K562 (cell line): ENCODE measurements around the gene CTRB1. TPM values are rescaled to one million over a fixed set of nuclear protein-coding genes. Genes with fewer than 3 reads are reported as not detected.

Experiments
- BCOR ChIP-seq: fragments of 450-650 bp; IDR thresholded peaks from 2 replicates; pipeline ENCODE4 v1.6.1; 2016
- CHCHD3 ChIP-seq: fragments of 250-450 bp; sonication (Bioruptor Pico); IDR thresholded peaks from 2 replicates; pipeline ENCODE4 v2.1.2; 2022; ENCODE audit warnings: mild to moderate bottlenecking
- CTBP1 ChIP-seq: fragments of 450-650 bp; IDR thresholded peaks from 2 replicates; pipeline ENCODE4 v1.6.1; 2016; ENCODE audit warnings: borderline replicate concordance
- CTCFL ChIP-seq: IDR thresholded peaks from 2 replicates; pipeline ENCODE4 v1.6.1; 2011; ENCODE audit warnings: borderline replicate concordance, low read depth, mild to moderate bottlenecking, moderate library complexity, low read length; ENCODE audit not compliant: insufficient read depth, poor library complexity, severe bottlenecking
- EWSR1 ChIP-seq: fragments of 450-650 bp; IDR thresholded peaks from 2 replicates; pipeline ENCODE4 v1.6.1; 2018; ENCODE audit warnings: borderline replicate concordance, mild to moderate bottlenecking, low read depth, moderate library complexity; ENCODE audit not compliant: partially characterized antibody
- GTF2E2 ChIP-seq: fragments of 200-800 bp; sonication (Bioruptor generic); IDR thresholded peaks from 2 replicates; pipeline ENCODE4 v1.6.1; 2016; ENCODE audit warnings: missing genetic modification characterization, missing compliant biosample characterization
- MNT ChIP-seq, 2 experiments: fragments of 450-650 bp; conservative IDR thresholded peaks; 2 replicates each; pipeline ENCODE4 v1.6.1; 2017; ENCODE audit warnings: mild to moderate bottlenecking in 2 of 2, moderate library complexity in 2 of 2
- NFXL1 ChIP-seq: fragments of 450-650 bp; formaldehyde crosslinking; IDR thresholded peaks from 2 replicates; pipeline ENCODE4 v1.4.0; 2021; ENCODE audit warnings: mild to moderate bottlenecking
- NRF1 ChIP-seq, 2 experiments: fragments of 450-650 bp; IDR thresholded peaks in 1 of 2; conservative IDR thresholded peaks in 1 of 2; 2 replicates each; pipeline ENCODE4 v1.6.1; 2014; ENCODE audit warnings: mild to moderate bottlenecking in 2 of 2
- PML ChIP-seq: IDR thresholded peaks from 2 replicates; pipeline ENCODE4 v1.6.1; 2012; ENCODE audit warnings: low read length, inconsistent platforms
- STAT5B ChIP-seq: fragments of 250-450 bp; sonication (Bioruptor Pico); IDR thresholded peaks from 2 replicates; pipeline ENCODE4 v1.8.0; 2021; ENCODE audit warnings: mild to moderate bottlenecking, inconsistent platforms
- TAF1 ChIP-seq: IDR thresholded peaks from 2 replicates; pipeline ENCODE4 v1.6.1; 2011; ENCODE audit warnings: mild to moderate bottlenecking, low read length, moderate library complexity; ENCODE audit not compliant: insufficient read depth, control insufficient read depth, severe bottlenecking; ENCODE audit errors: extremely low read depth
- ZNF589 ChIP-seq: fragments of 200-800 bp; sonication (Bioruptor generic); IDR thresholded peaks from 2 replicates; pipeline ENCODE4 v1.6.1; 2016; ENCODE audit warnings: low read depth, missing genetic modification characterization, missing compliant biosample characterization
- polyA plus RNA-seq, 8 experiments: library from polyadenylated mRNA; depleted of rRNA in 4 of 8; stranded (reverse) in 5 of 8; unstranded in 3 of 8; fragments of >200 nt; fragmentation: Nextera tagmentation in 2 of 8; fragmentation: Illumina TruSeq in 1 of 8; extraction: Ambion mirVana in 2 of 8; extraction: Trizol in 1 of 8; gene quantifications; 2 replicates each; pipeline versions ENCODE4 v1.2.1 to v1.2.3, GENCODE V29; 2011 to 2014; ENCODE audit warnings: inconsistent platforms in 1 of 8, missing spikeins in 1 of 8
- total RNA-seq, 7 experiments: library from RNA; depleted of rRNA in 6 of 7; stranded (reverse); fragments of >200 nt in 6 of 7; fragmentation: Illumina TruSeq in 2 of 7; extraction: Trizol in 2 of 7; gene quantifications; 2 replicates each; pipeline versions ENCODE4 v1.2.1 to v1.2.3, GENCODE V29; 2011 to 2021; ENCODE audit warnings: low replicate concordance in 1 of 7
- TF ChIP-seq, protein P1 (sequence below), 2 experiments: fragments of 450-650 bp; IDR thresholded peaks; 2 replicates each; pipeline ENCODE4 v1.6.1; 2018; ENCODE audit warnings: mild to moderate bottlenecking in 2 of 2, low read depth in 1 of 2; ENCODE audit not compliant: partially characterized antibody in 2 of 2

The CTRB1 gene
- total and polyA plus RNA-seq, 9 of the 15 experiments (the other 6 are each of a cell fraction or from before 2014, with no cell fraction given), result 2.3 TPM; not detected in 8

DNA sequence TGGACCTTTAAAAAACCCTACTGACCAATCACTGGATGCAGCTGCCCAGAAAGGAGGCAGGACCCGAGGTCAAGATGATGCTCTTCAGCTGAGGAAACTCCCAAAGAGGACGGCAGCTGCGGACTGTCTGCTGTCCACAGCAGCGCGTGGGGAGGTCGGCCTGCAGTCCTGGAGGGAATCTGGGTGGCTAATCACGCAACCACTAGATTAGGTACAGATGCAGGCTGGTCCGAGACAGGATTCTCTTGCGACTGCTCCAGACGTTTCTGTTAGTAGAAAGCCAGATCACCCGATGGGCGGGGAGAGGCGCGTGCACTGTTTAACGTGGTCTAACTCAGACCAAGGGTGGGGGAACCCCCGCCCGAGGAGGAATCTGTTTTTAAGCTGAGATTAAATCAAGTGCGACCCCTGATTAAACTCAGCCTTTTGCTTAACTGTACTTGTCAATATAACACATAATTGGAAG is 20.6 kb upstream of the CTRB1 start (continued):
- TF ChIP-seq, protein P1, sequence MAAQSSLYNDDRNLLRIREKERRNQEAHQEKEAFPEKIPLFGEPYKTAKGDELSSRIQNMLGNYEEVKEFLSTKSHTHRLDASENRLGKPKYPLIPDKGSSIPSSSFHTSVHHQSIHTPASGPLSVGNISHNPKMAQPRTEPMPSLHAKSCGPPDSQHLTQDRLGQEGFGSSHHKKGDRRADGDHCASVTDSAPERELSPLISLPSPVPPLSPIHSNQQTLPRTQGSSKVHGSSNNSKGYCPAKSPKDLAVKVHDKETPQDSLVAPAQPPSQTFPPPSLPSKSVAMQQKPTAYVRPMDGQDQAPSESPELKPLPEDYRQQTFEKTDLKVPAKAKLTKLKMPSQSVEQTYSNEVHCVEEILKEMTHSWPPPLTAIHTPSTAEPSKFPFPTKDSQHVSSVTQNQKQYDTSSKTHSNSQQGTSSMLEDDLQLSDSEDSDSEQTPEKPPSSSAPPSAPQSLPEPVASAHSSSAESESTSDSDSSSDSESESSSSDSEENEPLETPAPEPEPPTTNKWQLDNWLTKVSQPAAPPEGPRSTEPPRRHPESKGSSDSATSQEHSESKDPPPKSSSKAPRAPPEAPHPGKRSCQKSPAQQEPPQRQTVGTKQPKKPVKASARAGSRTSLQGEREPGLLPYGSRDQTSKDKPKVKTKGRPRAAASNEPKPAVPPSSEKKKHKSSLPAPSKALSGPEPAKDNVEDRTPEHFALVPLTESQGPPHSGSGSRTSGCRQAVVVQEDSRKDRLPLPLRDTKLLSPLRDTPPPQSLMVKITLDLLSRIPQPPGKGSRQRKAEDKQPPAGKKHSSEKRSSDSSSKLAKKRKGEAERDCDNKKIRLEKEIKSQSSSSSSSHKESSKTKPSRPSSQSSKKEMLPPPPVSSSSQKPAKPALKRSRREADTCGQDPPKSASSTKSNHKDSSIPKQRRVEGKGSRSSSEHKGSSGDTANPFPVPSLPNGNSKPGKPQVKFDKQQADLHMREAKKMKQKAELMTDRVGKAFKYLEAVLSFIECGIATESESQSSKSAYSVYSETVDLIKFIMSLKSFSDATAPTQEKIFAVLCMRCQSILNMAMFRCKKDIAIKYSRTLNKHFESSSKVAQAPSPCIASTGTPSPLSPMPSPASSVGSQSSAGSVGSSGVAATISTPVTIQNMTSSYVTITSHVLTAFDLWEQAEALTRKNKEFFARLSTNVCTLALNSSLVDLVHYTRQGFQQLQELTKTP (IDR thresholded peaks at IDR 0.05; ENCODE audit: low read depth in 1 of 2, partially characterized antibody in 2 of 2), result no peak
- TF ChIP-seq BCOR (no peak), CHCHD3 (CRISPR knock-in tag) (no peak), MNT (conservative IDR thresholded peaks at IDR 0.05) (no peak), NRF1 (conservative IDR thresholded peaks at IDR 0.05 in 1 of 2, IDR thresholded peaks at IDR 0.05 in 1 of 2) (peak; percentile 42 to 47; a peak in 2 of 4 replicates), ZNF589 (no peak), TAF1 (no peak), STAT5B (CRISPR knock-in tag) (no peak), CTBP1 (peak; percentile 55; the same call in 1 of the 2 replicates), NFXL1 (no peak), PML (no peak), GTF2E2 (no peak), CTCFL (no peak), EWSR1 (no peak)
